Measurements from ENCODE around the gene RAD23B. TPM values are rescaled to one million over a fixed set of nuclear protein-coding genes. Genes with fewer than 3 reads are reported as not detected.
A peak's percentile ranks its signal among the peaks of the same experiment; 100 is the strongest.

The RAD23B gene
- total RNA-seq, 1 donor = 157 TPM

DNA sequence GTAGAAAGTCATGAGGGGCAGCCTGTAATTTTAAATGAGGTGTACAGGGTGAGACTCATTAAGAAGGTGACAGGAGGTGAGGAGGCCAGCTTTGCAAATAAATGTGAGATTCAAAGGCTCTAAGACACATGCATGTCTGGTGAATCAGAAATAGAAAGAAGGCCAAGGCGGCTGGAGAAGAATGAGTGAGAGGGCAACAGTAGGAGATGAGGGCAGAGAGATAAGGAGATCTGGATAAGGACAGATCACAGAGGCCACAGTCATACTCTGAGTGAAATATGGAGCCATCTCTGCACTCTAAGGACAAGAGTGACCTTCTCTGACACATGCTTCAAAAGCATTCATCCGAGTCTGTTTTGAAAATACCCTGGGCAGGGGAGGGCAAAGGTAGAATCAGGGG, 90.7 kb downstream of the RAD23B start:
- Histone ChIP-seq H3K27ac (ENCODE audit: low read depth, low read length) (no peak overlapping the region), H3K36me3 (ENCODE audit: insufficient read depth, low read length) (no peaks in the 10 kb centered on the region), H4K20me1 (ENCODE audit: insufficient read depth, low read length) (no peaks in the 10 kb centered on the region), H3K4me2 (ENCODE audit: insufficient read depth, low read length) (no peak overlapping the region), H3K4me1 (ENCODE audit: insufficient read depth, low read length) (no peaks in the 10 kb centered on the region), H2AFZ (ENCODE audit: low read length) (no peak overlapping the region), H3K9me3 (ENCODE audit: low read depth, low read length) (no peaks in the 10 kb centered on the region), H3K79me2 (ENCODE audit: insufficient read depth, low read length) (no peaks in the 10 kb centered on the region), H3K4me3 (ENCODE audit: insufficient read depth, low read length) (no peak overlapping the region), H3K27me3 (ENCODE audit: insufficient read depth, low read length) (peaks cover 8% of the 10 kb centered on the region)
- DNase-seq (ENCODE audit: insufficient read length, low spot score, missing footprints) = no peak
- TF ChIP-seq CTCF (IDR thresholded peaks at IDR 0.05; ENCODE audit: extremely low read depth, low read depth, low read length) = no peak

- Histone ChIP-seq H3K4me3 (ENCODE audit: insufficient read depth, low read length) (no peak overlapping the region), H4K20me1 (ENCODE audit: insufficient read depth, low read length) (no peaks in the 10 kb centered on the region), H2AFZ (ENCODE audit: low read length) (no peak overlapping the region), H3K27me3 (ENCODE audit: insufficient read depth, low read length) (peaks cover 8% of the 10 kb centered on the region), H3K36me3 (ENCODE audit: insufficient read depth, low read length) (no peaks in the 10 kb centered on the region), H3K4me1 (ENCODE audit: insufficient read depth, low read length) (no peaks in the 10 kb centered on the region), H3K4me2 (ENCODE audit: insufficient read depth, low read length) (no peak overlapping the region), H3K79me2 (ENCODE audit: insufficient read depth, low read length) (no peaks in the 10 kb centered on the region), H3K27ac (ENCODE audit: low read depth, low read length) (no peak overlapping the region), H3K9me3 (ENCODE audit: low read depth, low read length) (no peaks in the 10 kb centered on the region)
- no peak for TF ChIP-seq CTCF (IDR thresholded peaks at IDR 0.05; ENCODE audit: extremely low read depth, low read depth, low read length)
- DNase-seq (ENCODE audit: insufficient read length, low spot score, missing footprints) = no peak
Observed at GRCh38 chr9:107375001-107375400, 91.9 kb downstream of the RAD23B start.

GRCh38 chr9:107375651-107376369, 92.7 kb downstream of the RAD23B start:
- Histone ChIP-seq H2AFZ (ENCODE audit: low read length) (no peak overlapping the region), H3K4me2 (ENCODE audit: insufficient read depth, low read length) (no peak overlapping the region), H4K20me1 (ENCODE audit: insufficient read depth, low read length) (no peaks in the 10 kb centered on the region), H3K36me3 (ENCODE audit: insufficient read depth, low read length) (no peaks in the 10 kb centered on the region), H3K4me1 (ENCODE audit: insufficient read depth, low read length) (no peaks in the 10 kb centered on the region), H3K27ac (ENCODE audit: low read depth, low read length) (no peak overlapping the region), H3K4me3 (ENCODE audit: insufficient read depth, low read length) (no peak overlapping the region), H3K27me3 (ENCODE audit: insufficient read depth, low read length) (peaks cover 11% of the 10 kb centered on the region), H3K9me3 (ENCODE audit: low read depth, low read length) (no peaks in the 10 kb centered on the region), H3K79me2 (ENCODE audit: insufficient read depth, low read length) (no peaks in the 10 kb centered on the region)
- no peak for TF ChIP-seq CTCF (IDR thresholded peaks at IDR 0.05; ENCODE audit: extremely low read depth, low read depth, low read length)
- DNase-seq (ENCODE audit: insufficient read length, low spot score, missing footprints) = no peak

DNA sequence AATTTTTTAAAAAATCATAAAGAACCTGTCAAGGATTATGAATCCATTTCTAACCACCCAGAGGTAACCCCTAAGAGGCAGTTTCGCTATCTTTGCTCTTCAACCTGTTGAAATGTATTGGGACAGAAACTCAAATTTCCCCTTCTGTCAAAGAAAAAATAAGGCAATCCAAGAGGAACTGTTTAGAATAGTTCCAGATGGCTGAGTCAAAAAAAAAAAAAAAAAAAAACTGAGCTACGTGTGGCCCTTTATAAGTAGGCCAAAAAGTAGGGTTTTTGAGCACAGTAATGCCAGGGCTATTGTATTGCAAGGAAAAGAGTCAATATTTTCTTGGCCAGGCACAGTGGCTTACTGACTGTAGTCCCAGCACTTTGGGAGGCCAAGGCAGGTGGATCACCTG, 94.9 kb downstream of the RAD23B start:
- TF ChIP-seq CTCF (IDR thresholded peaks at IDR 0.05; ENCODE audit: extremely low read depth, low read depth, low read length) = no peak
- Histone ChIP-seq H3K4me1 (ENCODE audit: insufficient read depth, low read length) (no peaks in the 10 kb centered on the region), H3K27ac (ENCODE audit: low read depth, low read length) (no peak overlapping the region), H3K27me3 (ENCODE audit: insufficient read depth, low read length) (peaks cover 12% of the 10 kb centered on the region), H2AFZ (ENCODE audit: low read length) (no peak overlapping the region), H3K4me3 (ENCODE audit: insufficient read depth, low read length) (no peak overlapping the region), H3K4me2 (ENCODE audit: insufficient read depth, low read length) (no peak overlapping the region), H3K79me2 (ENCODE audit: insufficient read depth, low read length) (no peaks in the 10 kb centered on the region), H3K9me3 (ENCODE audit: low read depth, low read length) (no peaks in the 10 kb centered on the region), H4K20me1 (ENCODE audit: insufficient read depth, low read length) (no peaks in the 10 kb centered on the region), H3K36me3 (ENCODE audit: insufficient read depth, low read length) (no peaks in the 10 kb centered on the region)
- DNase-seq (ENCODE audit: insufficient read length, low spot score, missing footprints) = peak; percentile 1

Other genes starting within 250 kb of the RAD23B start
- 33.9 and 34.7 TPM in 2 replicates for gene KLF4, start 206.5 kb downstream of the RAD23B start, total RNA-seq

All from osteoblast (primary cell).